ENCODE measurements around the gene CFP.

Gene CFP

DNA sequence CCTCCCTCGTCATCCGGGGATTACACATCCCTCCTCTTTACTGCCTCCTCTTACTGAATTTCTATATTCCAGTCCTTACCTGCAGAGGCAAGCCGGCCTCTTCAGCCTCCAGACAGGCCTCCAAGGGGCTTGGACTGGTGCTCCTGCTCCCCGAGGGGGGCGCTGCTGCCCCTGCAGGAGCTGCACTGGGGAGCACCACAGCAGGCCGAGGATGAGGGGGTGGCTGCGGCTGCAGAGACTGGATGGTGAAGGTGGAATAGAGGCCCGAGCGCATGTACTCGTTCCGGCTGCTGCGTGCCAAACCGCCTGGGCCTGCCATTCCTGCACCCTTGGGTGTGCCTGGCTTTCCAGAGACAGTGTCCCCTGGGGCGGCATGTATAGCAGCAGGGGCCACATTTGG lies 9.1 kb upstream of the CFP start:
- no peak for DNase-seq (ENCODE audit: low spot score)
- FAIRE-seq, result no peak

DNA sequence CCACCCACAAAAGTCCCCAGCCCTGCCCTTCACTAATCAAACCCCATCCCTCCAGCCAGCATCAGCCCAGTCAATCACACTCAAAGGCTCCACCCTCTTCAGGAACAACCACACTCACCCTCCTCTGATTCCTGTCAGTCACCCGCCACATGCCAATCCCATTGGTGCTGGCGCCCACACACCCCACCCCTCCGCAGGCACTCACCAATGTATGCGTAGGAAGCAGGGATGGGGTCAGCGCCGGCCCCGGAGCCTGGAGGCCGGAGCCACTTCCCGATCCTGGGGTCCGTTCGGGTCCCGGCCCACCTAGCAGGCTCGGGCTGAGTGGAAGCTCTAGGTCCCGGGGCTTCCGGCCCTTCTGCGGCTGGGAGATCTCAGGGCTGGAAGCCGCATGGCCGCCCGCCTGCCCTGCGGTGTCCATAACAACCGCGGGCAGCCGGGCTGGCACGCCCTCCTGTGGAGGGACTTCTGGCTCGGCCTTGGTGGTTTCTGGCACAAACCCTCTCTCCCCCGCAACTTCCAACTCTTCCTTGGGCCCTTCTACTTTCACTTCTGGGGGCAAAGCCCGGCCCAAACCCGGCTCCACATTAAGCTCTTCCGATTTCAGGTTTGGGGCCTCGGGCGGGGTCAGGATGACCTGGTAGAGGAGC lies 7.9 kb upstream of the CFP start:
- FAIRE-seq, result no peak

DNA sequence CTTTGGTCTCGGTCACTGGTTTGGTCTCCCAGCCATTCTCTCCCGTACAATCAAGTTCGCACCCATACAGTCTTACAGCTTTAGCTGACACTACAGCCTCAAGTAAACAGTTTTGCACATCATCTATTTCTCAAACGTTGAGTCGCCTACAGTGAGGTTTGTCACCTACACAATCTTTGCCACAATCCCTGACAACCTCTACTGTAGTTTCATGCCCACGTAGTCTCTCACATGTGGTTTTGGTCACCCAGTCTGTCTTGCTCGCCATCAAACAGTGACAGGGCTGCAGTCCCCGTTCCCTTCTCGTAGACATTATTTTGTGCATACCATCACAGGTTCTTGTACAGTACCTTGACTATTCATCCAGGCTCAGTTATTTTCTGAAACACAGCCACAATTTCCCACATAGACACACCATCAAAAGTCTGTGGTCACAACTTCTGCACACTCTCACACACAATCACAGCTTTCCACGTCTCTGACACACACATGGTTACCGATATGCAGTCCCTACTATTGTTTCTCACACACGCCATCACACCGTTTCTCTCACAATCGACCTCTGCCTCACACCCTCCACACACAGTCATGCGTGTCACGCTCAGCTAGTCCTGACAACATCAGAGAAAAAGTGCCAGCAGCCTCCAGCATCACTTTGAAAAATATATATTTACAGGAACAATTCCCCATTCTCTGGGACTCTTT lies 5.3 kb upstream of the CFP start:
- DNase-seq (ENCODE audit: low spot score) (no peak), FAIRE-seq (no peak)

More for the DNA sequence above, 7.9 kb upstream of the CFP start:
- DNase-seq (ENCODE audit: low spot score), result no peak

GRCh38 chrX:47633689-47634590 lies 4.2 kb upstream of the CFP start:
- no peak for DNase-seq (ENCODE audit: low spot score)
- FAIRE-seq, result no peak

DNA sequence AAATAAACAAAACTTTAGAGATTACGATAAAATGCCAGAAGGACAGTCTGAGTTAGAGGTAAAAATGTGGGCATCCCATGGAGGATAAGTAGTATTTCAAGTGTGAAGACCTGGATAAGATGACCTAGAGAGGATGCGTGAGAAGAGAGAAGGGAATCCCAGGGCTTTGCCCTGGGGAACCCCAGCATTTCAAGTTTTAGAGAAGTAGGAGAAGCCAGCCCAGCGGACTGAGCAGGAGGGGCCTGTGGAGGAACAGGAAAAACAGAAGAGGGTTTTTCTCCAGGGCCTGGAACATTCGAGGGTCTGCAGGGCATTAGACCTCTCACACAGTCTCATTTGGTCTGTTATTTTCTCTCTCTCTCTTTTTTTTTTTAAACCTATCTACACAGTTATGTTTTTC lies 2.9 kb upstream of the CFP start:
- no peak for DNase-seq (ENCODE audit: low spot score)
- no peak for FAIRE-seq

DNA sequence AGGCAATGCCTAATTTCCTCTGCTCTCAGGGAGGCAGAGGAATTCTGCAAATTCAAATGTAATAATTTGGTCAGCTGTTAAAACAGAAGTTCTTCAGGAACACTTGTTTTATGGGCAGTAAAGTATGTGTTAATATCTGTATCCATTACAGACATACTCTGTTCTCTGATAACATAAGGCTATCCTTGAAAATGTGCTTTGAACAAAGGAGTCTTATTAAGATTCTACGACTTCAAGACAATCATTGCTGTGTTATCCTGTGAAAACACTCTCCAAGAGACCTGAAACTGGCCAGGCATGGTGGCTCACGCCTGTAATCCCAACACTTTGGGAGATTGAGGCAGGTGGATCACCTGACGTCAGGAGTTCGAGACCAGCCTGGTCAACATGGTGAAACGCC lies 1.9 kb upstream of the CFP start:
- FAIRE-seq, result no peak
- no peak for DNase-seq (ENCODE audit: low spot score)

- DNase-seq (ENCODE audit: low spot score) (no peak), FAIRE-seq (no peak)
These were observed 748 bp downstream of the CFP start for GRCh38 chrX:47628982-47629381.

- no peak for FAIRE-seq
These were observed 4.4 kb downstream of the CFP start for GRCh38 chrX:47625365-47625764.

GRCh38 chrX:47623540-47624027 lies 6.1 kb downstream of the CFP start:
- DNase-seq (ENCODE audit: low spot score) (no peak), FAIRE-seq (no peak)

More at GRCh38 chrX:47625365-47625764, 4.4 kb downstream of the CFP start:
- DNase-seq (ENCODE audit: low spot score), result no peak

GRCh38 chrX:47621851-47622250 lies 7.9 kb downstream of the CFP start:
- no peak for FAIRE-seq
- no peak for DNase-seq (ENCODE audit: low spot score)

DNA sequence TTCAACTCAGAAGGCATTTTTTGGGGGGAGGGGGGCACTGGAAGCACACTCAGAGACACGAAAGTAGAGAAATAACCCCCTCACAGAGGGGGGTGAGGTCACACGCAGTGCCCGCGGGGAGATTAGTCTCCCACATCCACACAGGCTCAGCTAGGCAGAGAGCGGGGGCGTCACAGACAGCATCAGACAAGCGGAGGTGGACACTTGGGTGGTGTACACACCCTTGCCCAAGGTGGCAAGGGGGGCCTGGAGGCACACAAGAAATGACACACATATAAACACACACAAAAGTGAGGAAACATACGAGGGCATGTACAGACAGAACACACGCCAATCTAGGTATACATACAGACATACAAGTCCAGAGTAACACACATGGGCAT lies 9.4 kb downstream of the CFP start:
- FAIRE-seq (no peak), DNase-seq (ENCODE audit: low spot score) (no peak)

DNA sequence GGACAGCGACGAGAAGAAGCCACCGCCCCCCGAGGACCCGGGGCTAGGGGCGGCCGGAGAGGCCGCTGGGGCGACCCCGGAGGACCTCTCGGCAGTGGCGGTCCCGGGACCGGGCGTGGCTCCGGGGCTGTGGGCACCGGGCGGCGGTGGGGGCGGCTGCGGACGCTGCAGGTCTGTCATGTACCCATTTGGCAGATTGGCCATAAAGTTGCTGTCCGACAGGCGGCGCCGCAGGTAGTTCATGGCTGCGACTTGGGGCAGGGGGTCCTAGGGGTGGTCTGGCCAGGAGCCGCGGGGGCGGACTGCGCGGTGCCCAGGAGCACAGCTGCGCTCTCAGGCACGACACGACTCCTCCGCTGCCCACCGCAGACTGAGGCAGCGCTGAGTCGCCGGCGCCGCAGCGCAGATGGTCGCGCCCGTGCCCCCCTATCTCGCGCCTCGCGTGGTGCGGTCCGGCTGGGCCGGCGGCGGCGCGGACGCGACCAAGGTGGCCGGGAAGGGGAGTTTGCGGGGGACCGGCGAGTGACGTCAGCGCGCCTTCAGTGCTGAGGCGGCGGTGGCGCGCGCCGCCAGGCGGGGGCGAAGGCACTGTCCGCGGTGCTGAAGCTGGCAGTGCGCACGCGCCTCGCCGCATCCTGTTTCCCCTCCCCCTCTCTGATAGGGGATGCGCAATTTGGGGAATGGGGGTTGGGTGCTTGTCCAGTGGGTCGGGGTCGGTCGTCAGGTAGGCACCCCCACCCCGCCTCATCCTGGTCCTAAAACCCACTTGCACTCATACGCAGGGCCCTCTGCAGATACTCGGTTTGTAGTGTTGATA lies 10.0 kb downstream of the CFP start, which contains the start of gene SYN1:
Gene SYN1, minus strand, starts transcription at position 372 of the 817 bp plus-strand sequence. Its CDS starts 129 bp downstream, at position 243.
- FAIRE-seq, result no peak
- no peak for DNase-seq (ENCODE audit: low spot score)

- DNase-seq (ENCODE audit: low spot score) (no peak), FAIRE-seq (no peak)
These were observed 10.7 kb downstream of the CFP start for GRCh38 chrX:47618923-47619485.

DNA sequence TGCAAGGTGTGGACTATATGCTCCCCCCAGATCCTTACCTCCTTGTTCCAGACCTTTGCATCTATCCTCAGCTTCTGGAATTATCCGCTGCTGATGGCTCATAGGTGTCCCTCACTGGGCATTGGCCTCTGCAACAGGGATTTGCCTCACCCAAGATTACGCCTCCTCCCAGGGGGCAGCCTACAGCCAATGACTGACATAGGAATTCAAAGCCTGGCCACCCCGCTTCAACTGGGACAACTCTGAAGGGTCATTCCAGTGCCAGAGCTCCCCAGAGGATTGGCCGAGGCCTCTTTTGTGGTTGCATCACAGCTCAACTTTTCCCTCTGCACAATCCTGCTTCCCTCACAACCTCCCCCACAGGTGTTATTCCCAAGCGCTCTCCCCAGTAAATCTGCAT lies 15.1 kb downstream of the CFP start:
- DNase-seq (ENCODE audit: low spot score) (no peak), FAIRE-seq (no peak)

- DNase-seq (ENCODE audit: low spot score) (peak; percentile 10), FAIRE-seq (no peak)
These were observed 16.6 kb downstream of the CFP start for GRCh38 chrX:47613082-47613481.

DNA sequence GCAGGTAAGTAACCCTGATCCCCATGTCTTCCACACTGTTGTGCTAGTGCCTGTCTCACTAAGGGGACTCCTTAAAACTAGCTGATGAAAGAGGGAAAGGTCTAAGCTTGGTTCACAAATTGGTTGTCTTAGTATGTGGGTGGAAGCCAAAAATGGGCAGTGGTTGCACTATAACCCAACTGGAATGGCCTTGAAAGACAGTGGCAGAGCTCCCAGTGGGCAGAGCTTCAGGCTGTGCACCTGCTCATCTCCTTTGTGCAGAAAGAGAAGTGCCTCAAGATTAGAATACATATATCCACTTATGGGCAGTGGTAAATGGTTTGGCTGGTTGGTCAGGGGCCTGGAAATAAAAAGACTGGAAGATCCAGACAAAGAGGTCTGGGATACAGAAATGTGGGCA lies 17.3 kb downstream of the CFP start:
- no peak for DNase-seq (ENCODE audit: low spot score)
- no peak for FAIRE-seq

DNA sequence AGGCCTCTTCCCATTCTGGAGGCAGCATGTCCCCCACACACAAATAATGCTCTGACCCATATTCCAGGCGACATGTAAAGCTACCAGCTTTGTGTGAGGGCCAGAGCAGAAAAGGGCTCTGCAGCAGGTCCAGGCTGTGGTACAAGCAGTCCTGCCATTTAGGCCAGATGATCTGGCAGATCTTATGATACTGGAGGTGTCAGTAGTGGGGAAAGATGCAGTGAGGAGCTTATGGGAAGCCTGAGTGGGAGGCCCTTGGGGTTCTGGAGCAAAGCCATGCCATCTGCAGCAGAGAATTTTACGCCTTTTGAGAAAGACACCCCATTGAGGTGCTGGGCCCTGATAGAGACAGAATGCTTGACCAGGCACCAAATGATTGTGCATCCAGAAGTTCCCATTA lies 17.8 kb downstream of the CFP start:
- FAIRE-seq (no peak), DNase-seq (ENCODE audit: low spot score) (no peak)

GRCh38 chrX:47611489-47611888 lies 18.2 kb downstream of the CFP start:
- DNase-seq (ENCODE audit: low spot score) (no peak), FAIRE-seq (no peak)

DNA sequence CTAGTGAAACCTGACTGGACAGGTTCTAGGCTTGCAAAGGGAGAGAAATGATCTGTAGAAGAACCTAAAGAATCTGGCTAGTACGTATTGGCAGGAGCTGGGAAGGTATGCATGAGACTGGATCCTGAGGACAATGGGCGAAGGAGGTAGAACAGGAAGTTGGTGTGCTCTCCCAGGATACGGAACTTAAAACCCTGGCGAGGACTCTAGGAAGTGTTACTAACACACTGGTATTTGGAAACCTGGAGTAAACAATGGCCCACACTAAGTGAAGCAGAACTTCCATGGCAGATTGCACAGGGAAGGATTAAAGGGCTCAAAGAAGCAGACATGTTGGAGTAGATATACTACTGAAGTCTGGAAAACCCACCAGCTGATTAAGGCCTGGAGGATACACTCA lies 19.2 kb downstream of the CFP start:
- DNase-seq (ENCODE audit: low spot score) (no peak), FAIRE-seq (no peak)

GRCh38 chrX:47608130-47608810 lies 21.5 kb downstream of the CFP start:
- FAIRE-seq, result no peak
- DNase-seq (ENCODE audit: low spot score), result no peak
